ENCODE measurements around the gene CACNA1I.

The CACNA1I gene

GRCh38 chr22:39558254-39558727, 12.3 kb upstream of the CACNA1I start:
- H3K9ac ChIP-seq (ENCODE audit: low read length in 2 of 2), result no peak overlapping the region
- peaks cover 10% of the 10 kb centered on the region for H3K4me1 ChIP-seq (ENCODE audit: control insufficient read depth, insufficient read depth, low read length)
- H3K27me3 ChIP-seq (ENCODE audit: control insufficient read depth in 1 of 2, insufficient read depth in 2 of 2, low read length in 2 of 2), result peaks cover 41 to 57% of the 10 kb centered on the region in 2 donors

GRCh38 chr22:39558950-39559349, 11.6 kb upstream of the CACNA1I start:
- H3K9ac ChIP-seq (ENCODE audit: low read length in 2 of 2), result no peak overlapping the region
- no peaks in the 10 kb centered on the region for H3K9me3 ChIP-seq (ENCODE audit: control insufficient read depth in 2 of 2, low read length in 2 of 2)
- peaks cover 45 to 62% of the 10 kb centered on the region in 2 donors for H3K27me3 ChIP-seq (ENCODE audit: control insufficient read depth in 1 of 2, insufficient read depth in 2 of 2, low read length in 2 of 2)
- H3K4me1 ChIP-seq (ENCODE audit: control insufficient read depth, insufficient read depth, low read length), result peaks cover 10% of the 10 kb centered on the region
- H3K4me3 ChIP-seq (ENCODE audit: low read length in 2 of 2), result no peak overlapping the region
- H3K27ac ChIP-seq (ENCODE audit: low read length), result no peak overlapping the region
- no peaks in the 10 kb centered on the region for H3K36me3 ChIP-seq (ENCODE audit: control insufficient read depth in 2 of 2, insufficient read depth in 2 of 2, low read length in 2 of 2)

More at GRCh38 chr22:39558254-39558727, 12.3 kb upstream of the CACNA1I start:
- H3K9me3 ChIP-seq (ENCODE audit: control insufficient read depth in 2 of 2, low read length in 2 of 2), result no peaks in the 10 kb centered on the region
- H3K36me3 ChIP-seq (ENCODE audit: control insufficient read depth in 2 of 2, insufficient read depth in 2 of 2, low read length in 2 of 2), result no peaks in the 10 kb centered on the region
- peak overlapping the region in 1 of 2 donors; percentile 22 for H3K4me3 ChIP-seq (ENCODE audit: low read length in 2 of 2)
- no peak overlapping the region for H3K27ac ChIP-seq (ENCODE audit: low read length)

- H3K27ac ChIP-seq (ENCODE audit: low read length), result no peak overlapping the region
- peaks cover 45 to 63% of the 10 kb centered on the region in 2 donors for H3K27me3 ChIP-seq (ENCODE audit: control insufficient read depth in 1 of 2, insufficient read depth in 2 of 2, low read length in 2 of 2)
- H3K4me3 ChIP-seq (ENCODE audit: low read length in 2 of 2), result no peak overlapping the region
- H3K36me3 ChIP-seq (ENCODE audit: control insufficient read depth in 2 of 2, insufficient read depth in 2 of 2, low read length in 2 of 2), result no peaks in the 10 kb centered on the region
- H3K4me1 ChIP-seq (ENCODE audit: control insufficient read depth, insufficient read depth, low read length), result peaks cover 10% of the 10 kb centered on the region
- H3K9ac ChIP-seq (ENCODE audit: low read length in 2 of 2), result no peak overlapping the region
- H3K9me3 ChIP-seq (ENCODE audit: control insufficient read depth in 2 of 2, low read length in 2 of 2), result no peaks in the 10 kb centered on the region
Observed at GRCh38 chr22:39559456-39560105, 11.0 kb upstream of the CACNA1I start.

GRCh38 chr22:39560127-39560526, 10.4 kb upstream of the CACNA1I start:
- Histone ChIP-seq H3K9ac (ENCODE audit: low read length in 2 of 2) (no peak overlapping the region), H3K27me3 (ENCODE audit: control insufficient read depth in 1 of 2, insufficient read depth in 2 of 2, low read length in 2 of 2) (peaks cover 45 to 64% of the 10 kb centered on the region in 2 donors), H3K36me3 (ENCODE audit: control insufficient read depth in 2 of 2, insufficient read depth in 2 of 2, low read length in 2 of 2) (no peaks in the 10 kb centered on the region), H3K27ac (ENCODE audit: low read length) (no peak overlapping the region), H3K4me3 (ENCODE audit: low read length in 2 of 2) (no peak overlapping the region), H3K9me3 (ENCODE audit: control insufficient read depth in 2 of 2, low read length in 2 of 2) (no peaks in the 10 kb centered on the region), H3K4me1 (ENCODE audit: control insufficient read depth, insufficient read depth, low read length) (peaks cover 10% of the 10 kb centered on the region)

- Histone ChIP-seq H3K4me1 (ENCODE audit: control insufficient read depth, insufficient read depth, low read length) (peaks cover 6% of the 10 kb centered on the region), H3K27me3 (ENCODE audit: control insufficient read depth in 1 of 2, insufficient read depth in 2 of 2, low read length in 2 of 2) (peaks cover 24 to 56% of the 10 kb centered on the region in 2 donors), H3K27ac (ENCODE audit: low read length) (no peak overlapping the region), H3K9me3 (ENCODE audit: control insufficient read depth in 2 of 2, low read length in 2 of 2) (no peaks in the 10 kb centered on the region), H3K36me3 (ENCODE audit: control insufficient read depth in 2 of 2, insufficient read depth in 2 of 2, low read length in 2 of 2) (no peaks in the 10 kb centered on the region), H3K9ac (ENCODE audit: low read length in 2 of 2) (no peak overlapping the region), H3K4me3 (ENCODE audit: low read length in 2 of 2) (no peak overlapping the region)
Observed at GRCh38 chr22:39562839-39563489, 7.6 kb upstream of the CACNA1I start.

GRCh38 chr22:39563571-39564428, 6.8 kb upstream of the CACNA1I start:
- Histone ChIP-seq H3K4me3 (ENCODE audit: low read length in 2 of 2) (no peak overlapping the region), H3K4me1 (ENCODE audit: control insufficient read depth, insufficient read depth, low read length) (no peaks in the 10 kb centered on the region), H3K9me3 (ENCODE audit: control insufficient read depth in 2 of 2, low read length in 2 of 2) (no peaks in the 10 kb centered on the region), H3K36me3 (ENCODE audit: control insufficient read depth in 2 of 2, insufficient read depth in 2 of 2, low read length in 2 of 2) (no peaks in the 10 kb centered on the region), H3K27ac (ENCODE audit: low read length) (no peak overlapping the region), H3K9ac (ENCODE audit: low read length in 2 of 2) (no peak overlapping the region), H3K27me3 (ENCODE audit: control insufficient read depth in 1 of 2, insufficient read depth in 2 of 2, low read length in 2 of 2) (peaks cover 15 to 51% of the 10 kb centered on the region in 2 donors)

GRCh38 chr22:39565414-39565944, 5.1 kb upstream of the CACNA1I start:
- H3K27me3 ChIP-seq (ENCODE audit: control insufficient read depth in 1 of 2, insufficient read depth in 2 of 2, low read length in 2 of 2), result peaks cover 4 to 38% of the 10 kb centered on the region in 2 donors
- no peak overlapping the region for H3K27ac ChIP-seq (ENCODE audit: low read length)
- no peak overlapping the region for H3K9ac ChIP-seq (ENCODE audit: low read length in 2 of 2)
- no peaks in the 10 kb centered on the region for H3K4me1 ChIP-seq (ENCODE audit: control insufficient read depth, insufficient read depth, low read length)
- H3K36me3 ChIP-seq (ENCODE audit: control insufficient read depth in 2 of 2, insufficient read depth in 2 of 2, low read length in 2 of 2), result no peaks in the 10 kb centered on the region
- H3K4me3 ChIP-seq (ENCODE audit: low read length in 2 of 2), result no peak overlapping the region
- H3K9me3 ChIP-seq (ENCODE audit: control insufficient read depth in 2 of 2, low read length in 2 of 2), result no peaks in the 10 kb centered on the region

GRCh38 chr22:39567135-39567946, 3.2 kb upstream of the CACNA1I start:
- Histone ChIP-seq H3K9ac (ENCODE audit: low read length in 2 of 2) (no peak overlapping the region), H3K36me3 (ENCODE audit: control insufficient read depth in 2 of 2, insufficient read depth in 2 of 2, low read length in 2 of 2) (no peaks in the 10 kb centered on the region), H3K4me3 (ENCODE audit: low read length in 2 of 2) (no peak overlapping the region), H3K27me3 (ENCODE audit: control insufficient read depth in 1 of 2, insufficient read depth in 2 of 2, low read length in 2 of 2) (peaks cover 4 to 31% of the 10 kb centered on the region in 2 donors), H3K27ac (ENCODE audit: low read length) (no peak overlapping the region), H3K4me1 (ENCODE audit: control insufficient read depth, insufficient read depth, low read length) (no peaks in the 10 kb centered on the region), H3K9me3 (ENCODE audit: control insufficient read depth in 2 of 2, low read length in 2 of 2) (no peaks in the 10 kb centered on the region)

- H3K27me3 ChIP-seq (ENCODE audit: control insufficient read depth in 1 of 2, insufficient read depth in 2 of 2, low read length in 2 of 2), result peaks cover 4 to 25% of the 10 kb centered on the region in 2 donors
- no peak overlapping the region for H3K4me3 ChIP-seq (ENCODE audit: low read length in 2 of 2)
- H3K27ac ChIP-seq (ENCODE audit: low read length), result no peak overlapping the region
- H3K9ac ChIP-seq (ENCODE audit: low read length in 2 of 2), result no peak overlapping the region
- H3K4me1 ChIP-seq (ENCODE audit: control insufficient read depth, insufficient read depth, low read length), result no peaks in the 10 kb centered on the region
- H3K36me3 ChIP-seq (ENCODE audit: control insufficient read depth in 2 of 2, insufficient read depth in 2 of 2, low read length in 2 of 2), result no peaks in the 10 kb centered on the region
- no peaks in the 10 kb centered on the region for H3K9me3 ChIP-seq (ENCODE audit: control insufficient read depth in 2 of 2, low read length in 2 of 2)
Observed at GRCh38 chr22:39568278-39568981, 2.1 kb upstream of the CACNA1I start.

All from stomach smooth muscle (tissue), 2 donors.